Pancreas (tissue), 10 donors: Measurements from ENCODE around the gene GALNT1. TPM values are rescaled to one million over a fixed set of nuclear protein-coding genes. Genes with fewer than 3 reads are reported as not detected.

Source experiments
- ATAC-seq, 4 donors: fragments of 200-7000 bp; cut with Tn5 transposase; one replicate each; pipeline versions ENCODE4 v1.8.0 to v1.9.1; 2020; ENCODE audit warnings: mild to moderate bottlenecking in 4 of 4, moderate library complexity in 4 of 4
- DNase-seq, 6 donors: peaks; one replicate each; pipeline ENCODE4 v3.0.0-alpha.2; 2020
- FAIRE-seq: peaks from 2 replicates; lab custom pipeline; 2012; peaks lifted over from hg19 to GRCh38; lab: Jason Lieb, UNC
- H3K27ac ChIP-seq, 4 donors: fragments of 200-600 bp; sonication (generic); 1 replicate in 3 of 4; 2 replicates in 1 of 4; pipeline versions ENCODE4 v1.5.0 to v1.8.0; 2020
- H3K27me3 ChIP-seq, 4 donors: fragments of 200-600 bp; one replicate each; pipeline ENCODE4 v1.8.0; 2021
- H3K36me3 ChIP-seq, 3 donors: fragments of 200-600 bp; sonication (generic) in 1 of 3; one replicate each; pipeline versions ENCODE4 v1.5.0 to v1.8.0; 2020 to 2021
- H3K4me1 ChIP-seq, 3 donors: fragments of 200-600 bp; one replicate each; pipeline ENCODE4 v1.8.0; 2021
- H3K4me3 ChIP-seq, 4 donors: fragments of 200-600 bp; sonication (generic) in 2 of 4; one replicate each; pipeline versions ENCODE4 v1.5.0 to v1.8.0; 2020 to 2021
- H3K9me3 ChIP-seq, 4 donors: fragments of 200-600 bp; one replicate each; pipeline ENCODE4 v1.8.0; 2021
- WGBS, 2 donors: extraction: QIAGEN DNeasy Blood & Tissue Kit; methylation state at CpG; one replicate each; pipeline ENCODE4 v1.1.7; 2013; 5-methylcytosine and 5-hydroxymethylcytosine counted together
- intact Hi-C, 3 donors: fragments of 100-400 bp; cut with DNase I; formaldehyde crosslinking; loops; one replicate each; pipeline versions ENCODE4 v1.11.1 to v1.14.2; 2022
- polyA plus RNA-seq, 2 donors: library from polyadenylated mRNA; stranded (reverse); fragments of 200-250 nt; gene quantifications; one replicate each; pipeline ENCODE4 v1.2.3, GENCODE V29; 2013
- total RNA-seq, 6 donors: library from RNA; stranded (reverse); fragmentation: NEBNext Ultra II Directional in 4 of 6; extraction: Animal tissue kit (Norgen Biotek cat#: 25700) in 4 of 6; gene quantifications; one replicate each; pipeline versions ENCODE4 v1.2.1 to v1.2.4, GENCODE V29; 2021 to 2023
- TF ChIP-seq, protein P1 (sequence below), 4 donors: fragments of 200-600 bp; sonication (generic) in 3 of 4; IDR thresholded peaks; one replicate each; pipeline versions ENCODE4 v1.5.0 to v1.8.0; 2021; ENCODE audit warnings: antibody characterized with exemption in 4 of 4
- donor health status: healthy with polysubstance abuse.
- donor health status: DM: no; HTN: no; CAD: no; lungs with moderate emphysema.
- donor health status: DM: no; HTN: no; CAD: no.
- donor health status: control.
- donor health status: control.
- donor health status: Bipolar disorder and iron deficiency.
- donor health status: DM: yes; HTN: yes; CAD: no.
- donor health status: DM: no; HTN: no; CAD: no.
- donor health status: DM: no; HTN: no; CAD: no.
- donor health status: DM: yes; HTN: yes; CAD: no.

The GALNT1 gene
- total and polyA plus RNA-seq, 8 donors = 6.8 to 59.6 (median 25.8) TPM

DNA sequence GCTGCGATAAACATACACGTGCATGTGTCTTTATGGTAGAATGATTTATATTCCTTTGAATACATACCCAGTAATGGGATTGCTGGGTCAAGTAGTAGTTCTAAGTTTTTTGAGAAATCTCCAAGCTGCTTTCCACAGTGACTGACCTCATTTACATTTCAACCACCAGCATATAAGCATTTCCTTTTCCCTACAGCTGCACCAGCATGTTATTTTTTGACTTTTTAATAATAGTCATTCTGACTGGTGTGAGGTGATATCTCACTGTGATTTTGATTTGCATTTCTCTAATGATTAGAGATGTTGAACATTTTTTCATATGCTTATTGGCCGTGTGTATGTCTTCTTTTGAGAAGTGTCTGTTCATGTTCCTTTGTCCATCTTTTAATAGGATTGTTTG, 22.8 kb downstream of the GALNT1 start:
- TF ChIP-seq, protein P1, sequence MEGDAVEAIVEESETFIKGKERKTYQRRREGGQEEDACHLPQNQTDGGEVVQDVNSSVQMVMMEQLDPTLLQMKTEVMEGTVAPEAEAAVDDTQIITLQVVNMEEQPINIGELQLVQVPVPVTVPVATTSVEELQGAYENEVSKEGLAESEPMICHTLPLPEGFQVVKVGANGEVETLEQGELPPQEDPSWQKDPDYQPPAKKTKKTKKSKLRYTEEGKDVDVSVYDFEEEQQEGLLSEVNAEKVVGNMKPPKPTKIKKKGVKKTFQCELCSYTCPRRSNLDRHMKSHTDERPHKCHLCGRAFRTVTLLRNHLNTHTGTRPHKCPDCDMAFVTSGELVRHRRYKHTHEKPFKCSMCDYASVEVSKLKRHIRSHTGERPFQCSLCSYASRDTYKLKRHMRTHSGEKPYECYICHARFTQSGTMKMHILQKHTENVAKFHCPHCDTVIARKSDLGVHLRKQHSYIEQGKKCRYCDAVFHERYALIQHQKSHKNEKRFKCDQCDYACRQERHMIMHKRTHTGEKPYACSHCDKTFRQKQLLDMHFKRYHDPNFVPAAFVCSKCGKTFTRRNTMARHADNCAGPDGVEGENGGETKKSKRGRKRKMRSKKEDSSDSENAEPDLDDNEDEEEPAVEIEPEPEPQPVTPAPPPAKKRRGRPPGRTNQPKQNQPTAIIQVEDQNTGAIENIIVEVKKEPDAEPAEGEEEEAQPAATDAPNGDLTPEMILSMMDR (IDR thresholded peaks at IDR 0.05) = no peak
- ATAC-seq (no peak), FAIRE-seq (no peak), DNase-seq (no peak)
- Histone ChIP-seq H3K4me1 (peaks cover 0 to 10% (median 9%) of the 10 kb centered on the region in 3 donors), H3K27ac (no peak overlapping the region), H3K27me3 (no peaks in the 10 kb centered on the region), H3K9me3 (no peaks in the 10 kb centered on the region), H3K36me3 (no peaks in the 10 kb centered on the region), H3K4me3 (no peak overlapping the region)
- intact Hi-C loops = no loop called here
- 92 to 95% methylated on average over 3 of the region's 3 CpGs for WGBS, 2 donors

- Histone ChIP-seq H3K4me1 (peaks cover 0 to 12% (median 10%) of the 10 kb centered on the region in 3 donors), H3K4me3 (no peak overlapping the region), H3K27me3 (no peaks in the 10 kb centered on the region), H3K9me3 (no peaks in the 10 kb centered on the region), H3K27ac (no peak overlapping the region), H3K36me3 (no peaks in the 10 kb centered on the region)
- TF ChIP-seq, protein P1 (IDR thresholded peaks at IDR 0.05) = no peak
- 91 to 94% methylated on average over 3 of the region's 3 CpGs for WGBS, 2 donors
- intact Hi-C loops = no loop called here
- ATAC-seq = no peak
- no peak for FAIRE-seq
- DNase-seq = no peak
Measured at GRCh38 chr18:35605686-35606417, 24.3 kb downstream of the GALNT1 start.

- FAIRE-seq (no peak), ATAC-seq (no peak), DNase-seq (no peak)
- intact Hi-C loops = no loop called here
- Histone ChIP-seq H3K4me1 (peaks cover 0 to 17% (median 10%) of the 10 kb centered on the region in 3 donors), H3K4me3 (no peak overlapping the region), H3K36me3 (no peaks in the 10 kb centered on the region), H3K27ac (no peak overlapping the region), H3K9me3 (no peaks in the 10 kb centered on the region), H3K27me3 (no peaks in the 10 kb centered on the region)
- TF ChIP-seq, protein P1 (IDR thresholded peaks at IDR 0.05) = no peak
- WGBS, 2 donors = 84 to 94% methylated on average over 1 of the region's 1 CpG
Measured at GRCh38 chr18:35609236-35609635, 27.7 kb downstream of the GALNT1 start.

- no peak for ATAC-seq
Measured at GRCh38 chr18:35610089-35610488, 28.5 kb downstream of the GALNT1 start.

More at GRCh38 chr18:35610089-35610488, 28.5 kb downstream of the GALNT1 start:
- Histone ChIP-seq H3K4me1 (peaks cover 0 to 17% (median 10%) of the 10 kb centered on the region in 3 donors), H3K4me3 (no peak overlapping the region), H3K9me3 (no peaks in the 10 kb centered on the region), H3K27ac (no peak overlapping the region), H3K27me3 (no peaks in the 10 kb centered on the region), H3K36me3 (no peaks in the 10 kb centered on the region)
- FAIRE-seq = no peak
- no peak for DNase-seq
- TF ChIP-seq, protein P1 (IDR thresholded peaks at IDR 0.05) = no peak
- WGBS, 2 donors = 60 to 66% methylated on average over 3 of the region's 3 CpGs
- intact Hi-C loops = no loop called here
